GM12874 (cell line): ENCODE results near the gene CTTNBP2.

ENCODE experiments used
- CTCF ChIP-seq: IDR thresholded peaks from 2 replicates; pipeline ENCODE4 v1.5.1; 2011; ENCODE audit warnings: low read depth, mild to moderate bottlenecking, control low read depth, low read length, moderate library complexity; ENCODE audit not compliant: insufficient read depth

Gene CTTNBP2

GRCh38 chr7:117824592-117824991 is 48.6 kb downstream of the CTTNBP2 start:
- TF ChIP-seq CTCF = no peak

- TF ChIP-seq CTCF = no peak
Measured at GRCh38 chr7:117819558-117819957, 53.7 kb downstream of the CTTNBP2 start.

- TF ChIP-seq CTCF = no peak
Measured at GRCh38 chr7:117818232-117818631, 55.0 kb downstream of the CTTNBP2 start.

GRCh38 chr7:117816727-117817126 is 56.5 kb downstream of the CTTNBP2 start:
- TF ChIP-seq CTCF = no peak

GRCh38 chr7:117811696-117812095 is 61.5 kb downstream of the CTTNBP2 start:
- no peak for TF ChIP-seq CTCF

GRCh38 chr7:117810642-117811512 is 62.4 kb downstream of the CTTNBP2 start:
- no peak for TF ChIP-seq CTCF

- TF ChIP-seq CTCF = no peak
Measured at GRCh38 chr7:117809958-117810357, 63.3 kb downstream of the CTTNBP2 start.
